Right lobe of liver (tissue), 6 donors: ENCODE data around the gene PDLIM5. TPM values are rescaled to one million over a fixed set of nuclear protein-coding genes. Genes with fewer than 3 reads are reported as not detected.

ENCODE experiments used
- ATAC-seq, 4 donors: fragments of 200-7000 bp; cut with Tn5 transposase; one replicate each; pipeline ENCODE4 v1.9.1; 2020; ENCODE audit warnings: mild to moderate bottlenecking in 4 of 4, moderate library complexity in 4 of 4
- DNase-seq, 3 donors: peaks; one replicate each; pipeline ENCODE4 v3.0.0-alpha.2; 2020
- H3K27ac ChIP-seq, 3 donors: fragments of 200-600 bp; one replicate each; pipeline ENCODE4 v1.8.0; 2022
- H3K27me3 ChIP-seq, 2 donors: fragments of 200-600 bp; one replicate each; pipeline ENCODE4 v1.8.0; 2022
- H3K36me3 ChIP-seq, 4 donors: fragments of 200-600 bp; sonication (generic) in 1 of 4; one replicate each; pipeline versions ENCODE4 v1.5.1 to v1.8.0; 2017 to 2022; ENCODE audit warnings: control low read depth in 1 of 4
- H3K4me1 ChIP-seq, 4 donors: fragments of 200-600 bp; sonication (generic) in 1 of 4; one replicate each; pipeline versions ENCODE4 v1.5.1 to v1.8.0; 2017 to 2022; ENCODE audit warnings: control low read depth in 1 of 4
- H3K4me3 ChIP-seq, 3 donors: fragments of 200-600 bp; one replicate each; pipeline ENCODE4 v1.8.0; 2022
- H3K9me3 ChIP-seq, 4 donors: fragments of 200-600 bp; sonication (generic) in 1 of 4; one replicate each; pipeline versions ENCODE4 v1.5.1 to v1.8.0; 2017 to 2022; ENCODE audit warnings: control low read depth in 1 of 4
- CTCF ChIP-seq, 4 donors: fragments of 200-600 bp in 3 of 4; fragments of 450-650 bp in 1 of 4; IDR thresholded peaks; one replicate each; pipeline versions ENCODE4 v1.5.1 to v1.8.0; 2016 to 2022; ENCODE audit warnings: antibody characterized with exemption in 4 of 4, mild to moderate bottlenecking in 2 of 4
- POLR2A ChIP-seq: fragments of 450-650 bp; IDR thresholded peaks from one replicate; pipeline ENCODE4 v1.6.1; 2017; ENCODE audit warnings: antibody characterized with exemption, mild to moderate bottlenecking
- WGBS: methylation state at CpG from one replicate; pipeline ENCODE4 v1.1.6; 2018; ENCODE audit warnings: low coverage, low lambda C conversion rate; ENCODE audit not compliant: insufficient coverage; ENCODE audit errors: missing lambda C conversion rate; 5-methylcytosine and 5-hydroxymethylcytosine counted together
- intact Hi-C, 2 donors: fragments of 100-400 bp; cut with DNase I; formaldehyde crosslinking; loops; one replicate each; pipeline versions ENCODE4 v1.11.2 to v1.14.1; 2022
- total RNA-seq, 6 experiments: library from RNA; depleted of rRNA in 2 of 6; stranded (reverse); fragments of >200 nt in 2 of 6; fragmentation: NEBNext Ultra II Directional in 3 of 6; extraction: Animal tissue kit (Norgen Biotek cat#: 25700) in 3 of 6; gene quantifications; one replicate each; pipeline versions ENCODE4 v1.1.0 to v1.2.4, GENCODE V29; 2016 to 2023
- donor health status: DM: no; HTN: yes; CAD: no.
- donor health status: DM: no; HTN: no; CAD: no.
- donor health status: DM: no; HTN: no; CAD: no.
- donor health status: DM: no; HTN: yes; CAD: no.
- donor health status: DM: no; HTN: yes; CAD: no.

Gene PDLIM5
- total RNA-seq, 6 experiments from 2014 or later = 71.9 to 135 (median 101) TPM

- H3K27ac ChIP-seq = no peak overlapping the region
- 88% methylated on average over 2 of the region's 2 CpGs for whole genome bisulfite sequencing
- H3K4me1 ChIP-seq = no peaks in the 10 kb centered on the region
- ATAC-seq = no peak
- H3K9me3 ChIP-seq = no peaks in the 10 kb centered on the region
- H3K4me3 ChIP-seq = no peak overlapping the region
- TF ChIP-seq POLR2A (no peak), CTCF (IDR thresholded peaks at IDR 0.05) (no peak)
- intact Hi-C loops = loop anchor here in 1 of 2 donors (10.0 kb wide), 1 partner anchor 105 kb away; no protein-coding TSS in a partner anchor
- no peaks in the 10 kb centered on the region for H3K36me3 ChIP-seq
- H3K27me3 ChIP-seq = no peaks in the 10 kb centered on the region
- no peak for DNase-seq
Observed at GRCh38 chr4:94629837-94630236, 178.1 kb downstream of the PDLIM5 start.

GRCh38 chr4:94634271-94634670 lies 182.5 kb downstream of the PDLIM5 start:
- no peak overlapping the region for H3K4me3 ChIP-seq
- no peak overlapping the region for H3K27ac ChIP-seq
- H3K27me3 ChIP-seq = no peaks in the 10 kb centered on the region
- H3K4me1 ChIP-seq = no peaks in the 10 kb centered on the region
- no peak for TF ChIP-seq CTCF (IDR thresholded peaks at IDR 0.05)
- no peak for TF ChIP-seq POLR2A
- 95% methylated on average over 2 of the region's 2 CpGs for WGBS
- ATAC-seq = no peak
- no peaks in the 10 kb centered on the region for H3K9me3 ChIP-seq
- H3K36me3 ChIP-seq = no peaks in the 10 kb centered on the region
- intact Hi-C loops = no loop called here
- DNase-seq = no peak

- Histone ChIP-seq H3K4me1 (peaks cover 0 to 7% (median 0%) of the 10 kb centered on the region in 4 donors), H3K9me3 (no peaks in the 10 kb centered on the region), H3K4me3 (no peak overlapping the region), H3K27ac (no peak overlapping the region), H3K27me3 (no peaks in the 10 kb centered on the region), H3K36me3 (peaks cover 0 to 3% (median 0%) of the 10 kb centered on the region in 4 donors)
- ATAC-seq (no peak), DNase-seq (no peak)
- intact Hi-C loops = no loop called here
- 80% methylated on average over 2 of the region's 2 CpGs for WGBS
- no peak for TF ChIP-seq CTCF (IDR thresholded peaks at IDR 0.05)
- no peak for TF ChIP-seq POLR2A
Observed at GRCh38 chr4:94635177-94635576, 183.4 kb downstream of the PDLIM5 start.

- intact Hi-C loops = no loop called here
- TF ChIP-seq POLR2A (no peak), CTCF (IDR thresholded peaks at IDR 0.05) (no peak)
- H3K4me3 ChIP-seq = no peak overlapping the region
- H3K36me3 ChIP-seq = peaks cover 0 to 12% (median 0%) of the 10 kb centered on the region in 4 donors
- H3K4me1 ChIP-seq = peaks cover 0 to 10% (median 0%) of the 10 kb centered on the region in 4 donors
- no peak overlapping the region for H3K27ac ChIP-seq
- 93% methylated on average over 2 of the region's 2 CpGs for WGBS
- ATAC-seq = no peak
- no peaks in the 10 kb centered on the region for H3K9me3 ChIP-seq
- no peak for DNase-seq
- H3K27me3 ChIP-seq = no peaks in the 10 kb centered on the region
Observed at GRCh38 chr4:94636004-94636403, 184.3 kb downstream of the PDLIM5 start.

DNA sequence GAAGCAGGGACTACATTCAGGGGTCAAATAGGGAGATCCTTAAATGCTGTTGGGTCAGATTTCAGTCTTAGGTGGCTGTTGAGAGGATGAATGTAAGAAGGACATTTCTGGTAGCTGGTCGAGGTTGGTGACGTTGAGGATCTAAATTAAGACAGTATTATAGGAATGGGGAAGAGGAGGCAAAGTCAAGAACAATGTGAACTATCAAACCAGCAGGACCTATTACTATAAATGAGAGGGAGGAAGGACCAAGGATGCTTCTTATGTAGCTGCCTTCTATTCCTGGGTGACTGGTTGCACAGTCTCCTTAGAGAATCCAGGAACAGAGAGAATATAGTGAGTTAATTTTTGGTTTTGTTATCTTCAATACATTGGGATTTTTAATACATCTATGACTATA lies 187.6 kb downstream of the PDLIM5 start:
- Histone ChIP-seq H3K4me3 (no peak overlapping the region), H3K27ac (no peak overlapping the region), H3K27me3 (no peaks in the 10 kb centered on the region), H3K36me3 (peaks cover 0 to 14% (median 0%) of the 10 kb centered on the region in 4 donors), H3K9me3 (no peaks in the 10 kb centered on the region), H3K4me1 (peaks cover 0 to 17% (median 0%) of the 10 kb centered on the region in 4 donors)
- ATAC-seq (no peak), DNase-seq (no peak)
- 94% methylated on average over 2 of the region's 2 CpGs for WGBS
- no peak for TF ChIP-seq CTCF (IDR thresholded peaks at IDR 0.05)
- TF ChIP-seq POLR2A = no peak
- intact Hi-C loops = no loop called here
